GM18511 (cell line): ENCODE data around the gene PYGB.
A peak's percentile ranks its signal among the peaks of the same experiment; 100 is the strongest.
"Not testable (repeated sequence)": the region's sequence is repeated elsewhere in the genome, so short reads cannot be mapped to it uniquely, and the experiment has no call there.

ENCODE experiments used
- ATAC-seq: cut with Tn5 transposase; IDR thresholded peaks from one replicate; pipeline ENCODE4 v1.9.1; 2021; ENCODE audit warnings: mild to moderate bottlenecking, moderate library complexity; ENCODE audit not compliant: unreplicated experiment

Gene PYGB

GRCh38 chr20:25324412-25324811, 76.5 kb downstream of the PYGB start:
- ATAC-seq = no peak

GRCh38 chr20:25325073-25325472, 77.2 kb downstream of the PYGB start:
- no peak for ATAC-seq

GRCh38 chr20:25325997-25326396, 78.1 kb downstream of the PYGB start:
- ATAC-seq = no peak

- ATAC-seq = no peak
Measured at GRCh38 chr20:25327521-25328235, 79.8 kb downstream of the PYGB start.

GRCh38 chr20:25328954-25329498, 81.1 kb downstream of the PYGB start:
- no peak for ATAC-seq

GRCh38 chr20:25334972-25335371, 87.1 kb downstream of the PYGB start:
- ATAC-seq = not testable (repeated sequence)

GRCh38 chr20:25336561-25337422, 88.9 kb downstream of the PYGB start:
- ATAC-seq = no peak

GRCh38 chr20:25338112-25339023, 90.5 kb downstream of the PYGB start:
- ATAC-seq = no peak

GRCh38 chr20:25339608-25340007, 91.7 kb downstream of the PYGB start:
- no peak for ATAC-seq

GRCh38 chr20:25340380-25340779, 92.5 kb downstream of the PYGB start:
- no peak for ATAC-seq

- peak; percentile 43 for ATAC-seq
Measured at GRCh38 chr20:25341716-25342680, 94.1 kb downstream of the PYGB start.

GRCh38 chr20:25344634-25345033, 96.7 kb downstream of the PYGB start:
- ATAC-seq = no peak

- no peak for ATAC-seq
Measured at GRCh38 chr20:25345721-25346120, 97.8 kb downstream of the PYGB start.

- ATAC-seq = no peak
Measured at GRCh38 chr20:25346349-25346748, 98.5 kb downstream of the PYGB start.
